GM19023 (cell line): ENCODE measurements around the gene ZCCHC14.
"Not testable (repeated sequence)": the region's sequence is repeated elsewhere in the genome, so short reads cannot be mapped to it uniquely, and the experiment has no call there.

ENCODE experiments used
- ATAC-seq: cut with Tn5 transposase; IDR thresholded peaks from one replicate; pipeline ENCODE4 v1.9.1; 2021; ENCODE audit warnings: mild to moderate bottlenecking, moderate library complexity; ENCODE audit not compliant: unreplicated experiment

Gene ZCCHC14

GRCh38 chr16:87525352-87525751 lies 32.5 kb upstream of the ZCCHC14 start:
- ATAC-seq, result no peak

- ATAC-seq, result no peak
Observed at GRCh38 chr16:87524407-87524806, 31.6 kb upstream of the ZCCHC14 start.

GRCh38 chr16:87523605-87524004 lies 30.8 kb upstream of the ZCCHC14 start:
- ATAC-seq, result not testable (repeated sequence)

GRCh38 chr16:87521764-87522163 lies 28.9 kb upstream of the ZCCHC14 start:
- ATAC-seq, result not testable (repeated sequence)

GRCh38 chr16:87519170-87519569 lies 26.3 kb upstream of the ZCCHC14 start:
- ATAC-seq, result not testable (repeated sequence)

GRCh38 chr16:87518430-87519051 lies 25.7 kb upstream of the ZCCHC14 start:
- ATAC-seq, result not testable (repeated sequence)

- ATAC-seq, result not testable (repeated sequence)
Observed at GRCh38 chr16:87517610-87518429, 25.0 kb upstream of the ZCCHC14 start.

- ATAC-seq, result no peak
Observed at GRCh38 chr16:87516361-87516760, 23.5 kb upstream of the ZCCHC14 start.

GRCh38 chr16:87515475-87516330 lies 22.9 kb upstream of the ZCCHC14 start:
- no peak for ATAC-seq

- ATAC-seq, result not testable (repeated sequence)
Observed at GRCh38 chr16:87509778-87510177, 17.0 kb upstream of the ZCCHC14 start.

- no peak for ATAC-seq
Observed at GRCh38 chr16:87507351-87508069, 14.7 kb upstream of the ZCCHC14 start.

GRCh38 chr16:87506423-87507350 lies 13.9 kb upstream of the ZCCHC14 start:
- no peak for ATAC-seq

GRCh38 chr16:87505834-87506233 lies 13.0 kb upstream of the ZCCHC14 start:
- ATAC-seq, result no peak

- not testable (repeated sequence) for ATAC-seq
Observed at GRCh38 chr16:87503232-87503937, 10.6 kb upstream of the ZCCHC14 start.

GRCh38 chr16:87502308-87502969 lies 9.6 kb upstream of the ZCCHC14 start:
- no peak for ATAC-seq

GRCh38 chr16:87501117-87501516 lies 8.3 kb upstream of the ZCCHC14 start:
- no peak for ATAC-seq

- ATAC-seq, result no peak
Observed at GRCh38 chr16:87499189-87499486, 6.3 kb upstream of the ZCCHC14 start.

GRCh38 chr16:87498324-87499188 lies 5.7 kb upstream of the ZCCHC14 start:
- no peak for ATAC-seq
